PC-9 (cell line): ENCODE results near the gene OXSR1. TPM values are rescaled to one million over a fixed set of nuclear protein-coding genes. Genes with fewer than 3 reads are reported as not detected.

Source experiments
- BruUV-seq: library from RNA; stranded (reverse); fragments of 400-500 nt; replicated peaks from 2 replicates; lab custom pipeline; 2021; lab: Mats Ljungman, UMichigan
- CTCF ChIA-PET: fragments of 300-600 bp; sonication (Branson Sonifier 250); formaldehyde crosslinking; loops from one replicate; lab custom pipeline; 2022; ENCODE audit warnings: antibody characterized with exemption; lab: Charles Lee
- POLR2A ChIA-PET: fragments of 300-600 bp; sonication (Branson Sonifier 250); formaldehyde crosslinking; loops from one replicate; lab custom pipeline; 2022; ENCODE audit warnings: antibody characterized with exemption; ENCODE audit not compliant: unreplicated experiment; lab: Charles Lee
- DNase-seq, 2 experiments: peaks; one replicate each; pipeline versions ENCODE4 v3.0.0 to v3.0.0-alpha.2; 2015 to 2022; ENCODE audit warnings: mixed read lengths in 1 of 2
- H2AFZ ChIP-seq: fragments of 200-600 bp; sonication (generic); 2 replicates; pipeline ENCODE4 v1.8.1; 2017; ENCODE audit warnings: antibody characterized with exemption
- H3F3A ChIP-seq: fragments of 200-600 bp; sonication (generic); 2 replicates; pipeline ENCODE4 v1.8.1; 2017; ENCODE audit warnings: antibody characterized with exemption, mild to moderate bottlenecking, low read depth; ENCODE audit not compliant: insufficient read depth
- H3K27ac ChIP-seq: fragments of 200-600 bp; sonication (generic); 2 replicates; pipeline ENCODE4 v1.6.1; 2016; ENCODE audit warnings: mixed run types
- H3K27me3 ChIP-seq: fragments of 200-600 bp; sonication (generic); 2 replicates; pipeline ENCODE4 v1.6.1; 2016; ENCODE audit warnings: low read depth, mixed run types; ENCODE audit not compliant: insufficient read depth
- H3K36me3 ChIP-seq: fragments of 200-600 bp; sonication (generic); 2 replicates; pipeline ENCODE4 v1.6.1; 2016; ENCODE audit warnings: low read depth, mixed run types
- H3K4me1 ChIP-seq: fragments of 200-600 bp; sonication (generic); replicated peaks from 2 replicates; pipeline ENCODE4 v1.6.1; 2016; ENCODE audit warnings: mixed run types; ENCODE audit not compliant: insufficient read depth
- H3K4me2 ChIP-seq: fragments of 200-600 bp; sonication (generic); 2 replicates; pipeline ENCODE4 v1.6.1; 2017; ENCODE audit warnings: mixed run types
- H3K4me3 ChIP-seq: fragments of 200-600 bp; sonication (generic); 2 replicates; pipeline ENCODE4 v1.6.1; 2016; ENCODE audit warnings: mixed run types
- H3K79me2 ChIP-seq: fragments of 200-600 bp; sonication (generic); 2 replicates; pipeline ENCODE4 v1.6.1; 2017; ENCODE audit warnings: low read depth, mixed run types
- H3K9me2 ChIP-seq: fragments of 200-600 bp; sonication (generic); 2 replicates; pipeline ENCODE4 v1.8.1; 2017; ENCODE audit warnings: mild to moderate bottlenecking; ENCODE audit not compliant: insufficient read depth
- H3K9me3 ChIP-seq: fragments of 200-600 bp; sonication (generic); 2 replicates; pipeline ENCODE4 v1.8.1; 2016; ENCODE audit warnings: low read depth; ENCODE audit not compliant: insufficient read depth
- H4K20me1 ChIP-seq: fragments of 200-600 bp; sonication (generic); 2 replicates; pipeline ENCODE4 v1.8.1; 2017; ENCODE audit not compliant: insufficient read depth
- CTCF ChIP-seq: fragments of 200-600 bp; sonication (generic); conservative IDR thresholded peaks from 2 replicates; pipeline ENCODE4 v1.6.1; 2017; ENCODE audit warnings: mixed run types, antibody characterized with exemption, mild to moderate bottlenecking, moderate library complexity
- EZH2 ChIP-seq: fragments of 200-600 bp; sonication (generic); IDR thresholded peaks from 2 replicates; pipeline ENCODE4 v1.8.0; 2017; ENCODE audit warnings: antibody characterized with exemption, low read depth
- intact Hi-C: fragments of 100-400 bp; cut with micrococcal nuclease; formaldehyde crosslinking; loops from one replicate; pipeline ENCODE4 v1.10.0; 2022; ENCODE audit not compliant: unreplicated experiment
- total RNA-seq: library from RNA; stranded (reverse); gene quantifications from 2 replicates; pipeline ENCODE4 v1.2.3, GENCODE V29; 2021

Gene OXSR1
- total RNA-seq, 1 experiment from 2014 or later, result 54.3 TPM

- peaks cover 47% of the 10 kb centered on the region for H3K79me2 ChIP-seq
- H3F3A ChIP-seq, result peaks cover 10% of the 10 kb centered on the region; the same call in 1 of the 2 replicates
- H3K27me3 ChIP-seq, result no peaks in the 10 kb centered on the region
- POLR2A ChIA-PET, result interaction anchor here (0.6 kb wide), 1 partner anchor 37 kb away, joined by 5 read pairs; no protein-coding TSS in a partner anchor
- H3K9me2 ChIP-seq, result no peaks in the 10 kb centered on the region
- H2AFZ ChIP-seq, result no peak overlapping the region
- BruUV-seq, result no TSS peak
- intact Hi-C loops, result loop anchor here (5.0 kb wide), 1 partner anchor 38 kb away; no protein-coding TSS in a partner anchor
- peaks cover 26% of the 10 kb centered on the region; the same call in 1 of the 2 replicates for H4K20me1 ChIP-seq
- H3K27ac ChIP-seq, result no peak overlapping the region
- TF ChIP-seq CTCF (no peak), EZH2 (no peak)
- no peak overlapping the region for H3K4me3 ChIP-seq
- no peaks in the 10 kb centered on the region for H3K9me3 ChIP-seq
- DNase-seq, result no peak
- no peaks in the 10 kb centered on the region; the same call in 1 of the 2 replicates for H3K36me3 ChIP-seq
- CTCF ChIA-PET, result no interaction called here
- no peak overlapping the region for H3K4me2 ChIP-seq
- H3K4me1 ChIP-seq, result no peaks in the 10 kb centered on the region
Observed at GRCh38 chr3:38210141-38210757, 44.9 kb downstream of the OXSR1 start.

- Histone ChIP-seq H3K27me3 (no peaks in the 10 kb centered on the region), H3K4me3 (no peak overlapping the region), H4K20me1 (peaks cover 23% of the 10 kb centered on the region; the same call in 1 of the 2 replicates), H3K4me2 (no peak overlapping the region), H3K27ac (no peak overlapping the region), H3K9me2 (no peaks in the 10 kb centered on the region), H3K79me2 (peaks cover 36% of the 10 kb centered on the region), H3K4me1 (no peaks in the 10 kb centered on the region), H3K9me3 (no peaks in the 10 kb centered on the region), H3F3A (peaks cover 10% of the 10 kb centered on the region; the same call in 1 of the 2 replicates), H2AFZ (no peak overlapping the region), H3K36me3 (peaks cover 7% of the 10 kb centered on the region; the same call in 1 of the 2 replicates)
- ChIA-PET POLR2A (no interaction called here), CTCF (no interaction called here)
- no peak for TF ChIP-seq EZH2
- TF ChIP-seq CTCF, result no peak
- intact Hi-C loops, result loop anchor here (5.0 kb wide), 1 partner anchor 40 kb away; no protein-coding TSS in a partner anchor
- no TSS peak for BruUV-seq
- no peak for DNase-seq
Observed at GRCh38 chr3:38212141-38212540, 46.8 kb downstream of the OXSR1 start.

GRCh38 chr3:38214560-38214959 is 49.2 kb downstream of the OXSR1 start:
- Histone ChIP-seq H3K4me2 (no peak overlapping the region), H3K27me3 (no peaks in the 10 kb centered on the region), H3F3A (peaks cover 10% of the 10 kb centered on the region; the same call in 1 of the 2 replicates), H4K20me1 (0 out of 2 replicates have a peak, but pooled peaks cover 15% of the 10 kb centered on the region), H2AFZ (no peak overlapping the region), H3K9me2 (no peaks in the 10 kb centered on the region), H3K27ac (no peak overlapping the region), H3K36me3 (peaks cover 8% of the 10 kb centered on the region; the same call in 1 of the 2 replicates), H3K4me3 (no peak overlapping the region), H3K79me2 (peaks cover 31% of the 10 kb centered on the region), H3K9me3 (no peaks in the 10 kb centered on the region), H3K4me1 (no peaks in the 10 kb centered on the region)
- ChIA-PET POLR2A (no interaction called here), CTCF (interaction anchor here (0.7 kb wide), 1 partner anchor 208 kb away, joined by 16 read pairs; no protein-coding TSS in a partner anchor)
- DNase-seq, result no peak
- BruUV-seq, result no TSS peak
- intact Hi-C loops, result loop anchor here (5.0 kb wide), 1 partner anchor 42 kb away; no protein-coding TSS in a partner anchor
- TF ChIP-seq CTCF (no peak), EZH2 (no peak)
